Breast epithelium (tissue), 4 donors: ENCODE measurements around the gene METRN. TPM values are rescaled to one million over a fixed set of nuclear protein-coding genes. Genes with fewer than 3 reads are reported as not detected.

ENCODE experiments used
- DNase-seq, 2 donors: peaks; one replicate each; pipeline ENCODE4 v3.0.0-alpha.2; 2019; ENCODE audit warnings: low spot score in 2 of 2
- H3K27ac ChIP-seq, 2 donors: fragments of 200-600 bp; sonication (generic) in 1 of 2; one replicate each; pipeline ENCODE4 v1.5.1; 2016 to 2019; ENCODE audit warnings: mild to moderate bottlenecking in 1 of 2
- H3K27me3 ChIP-seq, 2 donors: fragments of 200-600 bp; sonication (generic) in 1 of 2; one replicate each; pipeline versions ENCODE4 v1.5.1 to v1.6.0; 2017 to 2019; ENCODE audit warnings: control low read depth in 1 of 2, mild to moderate bottlenecking in 1 of 2
- H3K36me3 ChIP-seq: fragments of 200-600 bp; one replicate; pipeline ENCODE4 v1.5.1; 2019
- H3K4me1 ChIP-seq, 2 donors: fragments of 200-600 bp; sonication (generic); one replicate each; pipeline ENCODE4 v1.5.1; 2016 to 2019; ENCODE audit warnings: control low read depth in 1 of 2
- H3K4me3 ChIP-seq, 3 donors: fragments of 200-600 bp; sonication (generic); 1 replicate in 2 of 3; 2 replicates in 1 of 3; pipeline ENCODE4 v1.5.1; 2016 to 2019; ENCODE audit warnings: mild to moderate bottlenecking in 3 of 3, moderate library complexity in 2 of 3
- H3K9me3 ChIP-seq, 2 donors: fragments of 200-600 bp; sonication (generic) in 1 of 2; one replicate each; pipeline ENCODE4 v1.5.1; 2016 to 2019; ENCODE audit warnings: control low read depth in 1 of 2
- CTCF ChIP-seq, 3 donors: fragments of 450-650 bp; IDR thresholded peaks; one replicate each; pipeline ENCODE4 v1.5.1; 2016 to 2017; ENCODE audit warnings: antibody characterized with exemption in 3 of 3, mild to moderate bottlenecking in 3 of 3, moderate library complexity in 3 of 3
- POLR2A ChIP-seq: fragments of 450-650 bp; IDR thresholded peaks from one replicate; pipeline ENCODE4 v1.6.1; 2016; ENCODE audit warnings: antibody characterized with exemption, mild to moderate bottlenecking, moderate library complexity
- POLR2AphosphoS5 ChIP-seq, 3 donors: sonication (generic); formaldehyde crosslinking; IDR thresholded peaks; one replicate each; pipeline ENCODE4 v1.6.1; 2017; ENCODE audit warnings: antibody characterized with exemption in 3 of 3
- intact Hi-C: fragments of 100-400 bp; cut with DNase I; formaldehyde crosslinking; loops from one replicate; pipeline ENCODE4 v1.15.1; 2023; ENCODE audit warnings: low total_unique reads
- total RNA-seq, 3 donors: library from RNA; depleted of rRNA; stranded (reverse); fragments of >200 nt; gene quantifications; one replicate each; pipeline ENCODE4 v1.1.0, GENCODE V29; 2016

The METRN gene
- total RNA-seq, 3 donors from 2014 or later = 23.6 to 30.2 (median 24.3) TPM

GRCh38 chr16:726438-727290 lies 11.7 kb downstream of the METRN start, which contains the start of the genes CCDC78 and HAGHL:
CCDC78 (minus strand) TSS chr16:726443; CDS start chr16:726367, 76 bp downstream.
HAGHL (plus strand) TSS chr16:727106; CDS start chr16:727510, 404 bp downstream.
- Histone ChIP-seq H3K27me3 (no peaks in the 10 kb centered on the region), H3K36me3 (no peaks in the 10 kb centered on the region), H3K4me1 (peaks cover 4 to 18% of the 10 kb centered on the region in 2 donors), H3K9me3 (no peaks in the 10 kb centered on the region), H3K27ac (peak within 1 kb of the TSS in 1 of 2 donors; percentile 40), H3K4me3 (peak within 1 kb of the TSS; percentile 40 to 77 (median 61))
- no peak for DNase-seq
- TF ChIP-seq POLR2AphosphoS5 (IDR thresholded peaks at IDR 0.05) = no peak
- TF ChIP-seq CTCF (IDR thresholded peaks at IDR 0.05) = no peak
- TF ChIP-seq POLR2A = no peak
- intact Hi-C loops = no loop called here

- Histone ChIP-seq H3K4me1 (peaks cover 0 to 16% of the 10 kb centered on the region in 2 donors), H3K4me3 (peak overlapping the region; percentile 40 to 77 (median 61)), H3K9me3 (no peaks in the 10 kb centered on the region), H3K27me3 (no peaks in the 10 kb centered on the region), H3K27ac (peak overlapping the region in 1 of 2 donors; percentile 40), H3K36me3 (no peaks in the 10 kb centered on the region)
- no peak for DNase-seq
- TF ChIP-seq POLR2AphosphoS5 (IDR thresholded peaks at IDR 0.05) = no peak
- TF ChIP-seq CTCF (IDR thresholded peaks at IDR 0.05) = no peak
- no peak for TF ChIP-seq POLR2A
- intact Hi-C loops = no loop called here
Measured at GRCh38 chr16:727291-727977, 12.5 kb downstream of the METRN start.

GRCh38 chr16:728131-728889 lies 13.4 kb downstream of the METRN start:
- Histone ChIP-seq H3K36me3 (no peaks in the 10 kb centered on the region), H3K4me1 (peaks cover 0 to 16% of the 10 kb centered on the region in 2 donors), H3K9me3 (no peaks in the 10 kb centered on the region), H3K27ac (peak overlapping the region in 1 of 2 donors; percentile 40), H3K4me3 (peak overlapping the region; percentile 40 to 77 (median 61)), H3K27me3 (no peaks in the 10 kb centered on the region)
- peak in 1 of 2 donors; percentile 48 for DNase-seq
- intact Hi-C loops = no loop called here
- TF ChIP-seq POLR2A (no peak), CTCF (IDR thresholded peaks at IDR 0.05) (no peak), POLR2AphosphoS5 (IDR thresholded peaks at IDR 0.05) (no peak)

- peaks cover 0 to 16% of the 10 kb centered on the region in 2 donors for H3K4me1 ChIP-seq
- no peak overlapping the region for H3K27ac ChIP-seq
Measured at GRCh38 chr16:728890-729744, 14.2 kb downstream of the METRN start.

More at GRCh38 chr16:728890-729744, 14.2 kb downstream of the METRN start:
- Histone ChIP-seq H3K36me3 (no peaks in the 10 kb centered on the region), H3K27me3 (no peaks in the 10 kb centered on the region), H3K9me3 (no peaks in the 10 kb centered on the region), H3K4me3 (peak overlapping the region in 2 of 3 donors; percentile 61 to 77)
- intact Hi-C loops = no loop called here
- DNase-seq = no peak
- TF ChIP-seq POLR2AphosphoS5 (IDR thresholded peaks at IDR 0.05) (no peak), POLR2A (no peak), CTCF (IDR thresholded peaks at IDR 0.05) (no peak)
